Esophagus muscularis mucosa (tissue), 3 donors: Measurements from ENCODE around the gene NKAIN4.

Experiments used
- CTCF ChIP-seq, 3 experiments: fragments of 200-600 bp in 2 of 3; fragments of 450-650 bp in 1 of 3; sonication (generic) in 2 of 3; IDR thresholded peaks; one replicate each; pipeline ENCODE4 v1.5.1; 2017 to 2019; ENCODE audit warnings: antibody characterized with exemption in 3 of 3, mild to moderate bottlenecking in 2 of 3, moderate library complexity in 1 of 3
- POLR2A ChIP-seq: fragments of 450-650 bp; IDR thresholded peaks from one replicate; pipeline ENCODE4 v1.6.1; 2017; ENCODE audit warnings: antibody characterized with exemption, moderate library complexity, mild to moderate bottlenecking, low read depth
- POLR2AphosphoS5 ChIP-seq, 2 donors: sonication (generic); formaldehyde crosslinking; IDR thresholded peaks; one replicate each; pipeline ENCODE4 v1.6.1; 2017; ENCODE audit warnings: antibody characterized with exemption in 2 of 2

GRCh38 chr20:63301671-63302070, 47.4 kb upstream of the NKAIN4 start:
- TF ChIP-seq CTCF (IDR thresholded peaks at IDR 0.05): no peak
- TF ChIP-seq POLR2A: no peak
- no peak for TF ChIP-seq POLR2AphosphoS5 (IDR thresholded peaks at IDR 0.05)
